Activated T-cell treated with anti-CD3 and anti-CD28 coated beads, Interleukin-2, amount 50 U/mL, for 48 hours (primary cell): ENCODE results near the gene PLD1.
"Not testable (repeated sequence)": the region's sequence is repeated elsewhere in the genome, so short reads cannot be mapped to it uniquely, and the experiment has no call there.

ENCODE experiments used
- DNase-seq, 2 experiments: peaks; one replicate each; pipeline ENCODE4 v3.0.0-alpha.2; 2020

PLD1 gene

DNA sequence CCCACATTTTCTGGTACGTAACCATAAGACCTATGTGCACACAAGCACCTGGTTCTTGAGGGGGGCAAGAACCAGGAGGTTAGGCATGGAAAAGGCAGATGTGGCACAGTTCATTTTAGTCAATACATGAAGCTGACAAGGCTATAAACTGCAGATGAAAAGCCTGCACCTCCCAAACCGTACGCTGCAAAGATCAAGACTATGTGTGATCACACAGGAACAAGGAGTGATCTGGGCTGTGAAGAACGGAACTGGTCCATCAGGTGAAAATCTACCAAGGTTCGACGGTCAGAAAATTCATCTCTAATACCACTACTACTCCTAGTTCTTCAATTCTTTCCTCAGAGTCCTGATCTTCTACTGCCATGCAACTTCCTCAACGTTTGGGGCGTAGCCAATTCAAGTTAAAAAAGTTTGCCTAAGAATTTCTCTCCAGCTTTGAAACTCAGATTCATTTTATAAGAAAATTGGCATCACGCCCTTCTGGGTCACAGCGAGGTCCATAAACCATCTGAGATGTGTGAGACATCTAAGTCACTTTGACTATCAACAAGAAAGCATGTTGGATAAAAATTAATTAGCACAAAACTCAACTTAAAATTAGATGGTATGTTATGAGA, 41.9 kb downstream of the PLD1 start:
- no peak for DNase-seq

DNA sequence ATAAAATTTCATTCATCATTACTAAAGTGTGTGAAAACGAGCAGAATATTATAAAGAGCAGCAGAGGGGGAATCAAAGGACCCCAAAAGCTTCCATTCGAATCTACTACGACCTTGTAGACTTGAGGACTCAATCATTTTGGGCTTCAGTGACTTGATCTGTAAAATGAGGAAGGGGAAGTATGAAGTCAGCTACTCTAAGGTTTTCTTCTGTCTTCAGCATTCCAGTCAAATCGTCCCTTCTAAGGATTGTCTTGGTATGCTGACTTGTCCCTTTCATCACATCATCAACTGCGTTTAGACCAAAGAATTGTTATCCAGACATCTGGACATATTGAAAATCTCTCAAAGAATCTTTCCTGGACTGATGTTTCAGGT, 44.8 kb downstream of the PLD1 start:
- no peak for DNase-seq

DNA sequence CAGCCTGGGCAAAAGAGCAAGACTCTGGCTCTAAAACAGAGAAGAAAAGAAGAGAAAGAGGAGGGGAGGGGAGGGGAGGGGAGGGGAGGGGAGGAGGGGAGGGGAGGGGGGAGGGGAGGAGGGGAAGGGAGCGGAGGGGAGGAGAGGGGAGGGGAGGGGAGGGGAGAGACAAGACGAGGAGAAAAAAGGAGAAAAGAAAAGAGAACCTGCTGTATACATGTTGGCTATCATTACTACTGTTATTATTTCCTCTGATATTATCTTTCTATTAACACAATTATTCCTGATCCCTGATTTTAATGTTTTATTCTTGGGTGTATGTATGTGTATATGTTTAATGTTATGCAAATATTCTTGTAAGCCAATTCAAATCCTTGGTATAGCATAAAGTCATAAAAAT, 46.9 kb downstream of the PLD1 start:
- DNase-seq, result no peak

DNA sequence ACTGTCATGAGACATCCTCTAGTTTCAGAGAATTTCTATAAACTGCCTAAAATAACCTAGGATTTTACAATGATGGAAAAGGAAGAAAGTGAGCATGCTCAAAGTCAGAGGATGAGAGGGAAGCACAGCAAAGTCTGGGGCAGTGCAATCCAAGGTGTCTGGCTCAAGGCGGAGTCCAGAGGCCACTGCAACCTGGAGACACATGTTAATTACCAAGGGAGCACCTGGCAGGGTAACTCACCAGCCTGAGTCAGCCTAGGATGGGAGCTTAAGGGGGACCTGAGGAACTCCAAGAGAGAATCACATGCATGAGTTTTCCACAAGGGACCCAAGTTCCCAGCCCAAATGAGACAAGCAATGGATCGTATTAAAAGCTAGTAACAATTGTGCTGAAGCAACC, 49.8 kb downstream of the PLD1 start:
- no peak for DNase-seq

DNA sequence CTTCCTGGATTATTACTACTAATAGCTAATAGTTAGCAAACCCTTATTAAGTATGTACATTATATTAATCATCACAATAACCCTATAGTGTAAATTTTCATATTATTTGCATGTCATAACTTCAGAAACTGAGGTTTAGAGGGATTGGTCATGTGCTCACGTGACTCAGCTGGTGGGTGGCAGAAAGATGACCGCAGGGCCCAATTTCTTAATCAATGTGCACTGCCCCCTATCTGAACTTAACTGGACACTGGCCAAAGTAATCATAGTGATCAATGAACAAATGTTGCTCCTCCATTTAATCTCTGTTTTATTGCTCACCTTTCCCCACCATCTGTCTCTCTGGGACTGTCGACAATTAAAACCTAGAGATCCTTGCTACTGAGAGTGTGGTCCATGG, 52.2 kb downstream of the PLD1 start:
- DNase-seq, result no peak

- DNase-seq, result no peak
These were observed 52.8 kb downstream of the PLD1 start for GRCh38 chr3:171757361-171758034.

DNA sequence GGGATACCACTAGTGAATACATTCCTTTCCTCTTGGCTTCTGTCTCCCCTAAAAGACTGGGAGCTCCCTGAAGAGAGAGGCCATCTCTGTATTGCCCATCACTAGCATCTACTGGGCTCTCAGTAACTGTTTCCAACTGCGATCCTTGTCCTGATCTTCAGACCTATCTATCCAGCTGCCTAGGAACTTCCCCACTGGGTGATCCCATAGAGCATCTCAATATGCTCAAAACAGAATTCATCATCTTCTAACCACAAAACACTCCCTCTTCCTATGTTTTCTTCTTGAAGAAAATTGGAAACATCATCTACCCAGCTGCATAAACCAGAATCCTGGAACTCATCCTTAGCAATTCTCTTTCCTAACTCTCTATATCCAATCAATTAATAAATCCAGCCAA, 54.6 kb downstream of the PLD1 start:
- no peak for DNase-seq

- DNase-seq, result no peak
These were observed 55.2 kb downstream of the PLD1 start for GRCh38 chr3:171755015-171755589.

DNA sequence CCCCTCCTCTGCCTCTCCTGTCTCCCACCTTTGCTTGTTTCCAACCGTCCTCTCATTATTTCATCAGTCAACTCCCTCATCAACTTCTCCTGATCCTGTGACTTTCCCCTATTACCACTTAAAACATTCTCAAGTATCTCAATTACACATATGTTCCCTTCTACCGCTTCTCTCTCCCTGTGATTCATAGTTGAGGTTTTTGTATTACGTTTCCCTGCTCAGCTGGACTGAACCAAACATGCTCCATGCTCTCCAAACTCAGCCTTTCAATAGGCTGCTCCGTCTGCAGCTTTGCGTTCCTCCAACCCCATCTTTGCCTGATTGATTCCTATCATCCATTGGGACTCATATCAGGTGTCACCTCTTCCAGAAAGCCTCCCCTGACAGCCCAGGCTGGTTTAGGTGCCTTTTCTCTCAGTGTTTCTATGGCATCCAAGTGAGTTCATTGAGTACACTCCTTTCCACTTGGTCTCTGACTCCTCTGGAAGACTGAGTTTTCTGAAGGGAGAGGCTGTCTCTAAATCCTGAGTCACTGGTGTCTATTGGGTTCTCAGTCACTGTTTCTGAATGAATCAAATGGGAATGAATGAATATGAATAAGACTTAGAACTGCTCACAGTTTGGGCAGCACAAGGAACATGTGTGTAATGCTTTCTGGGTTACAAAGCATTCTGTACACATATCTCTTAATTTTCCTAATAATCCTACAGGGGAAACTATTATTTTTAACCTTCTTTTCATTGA, 56.4 kb downstream of the PLD1 start:
- DNase-seq, result peak; percentile 36 to 43

GRCh38 chr3:171753025-171753472, 57.2 kb downstream of the PLD1 start:
- DNase-seq, result no peak

DNA sequence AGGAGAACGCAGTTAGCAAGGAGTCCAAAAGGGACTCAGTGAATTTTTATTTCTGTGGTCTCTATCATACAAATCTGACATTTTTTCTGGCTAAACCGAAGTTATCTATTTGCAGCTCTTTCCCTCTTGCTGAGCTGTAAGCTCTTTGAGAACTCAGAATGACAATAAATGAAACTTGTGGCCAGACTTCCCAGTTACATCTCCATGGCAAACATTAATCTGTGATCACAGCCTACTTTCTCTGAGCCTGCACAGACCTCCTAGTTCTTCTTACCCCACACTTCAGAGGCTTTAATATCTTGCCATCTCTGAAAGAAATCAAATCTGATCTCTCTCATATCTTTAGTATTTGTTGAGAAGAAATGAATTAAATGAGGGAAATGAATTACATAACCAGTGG, 58.0 kb downstream of the PLD1 start:
- DNase-seq, result no peak

GRCh38 chr3:171749124-171749523, 61.2 kb downstream of the PLD1 start:
- no peak for DNase-seq

GRCh38 chr3:171748064-171748924, 62.0 kb downstream of the PLD1 start:
- DNase-seq, result no peak

- no peak for DNase-seq
These were observed 62.9 kb downstream of the PLD1 start for GRCh38 chr3:171747223-171747920.

- DNase-seq, result not testable (repeated sequence)
These were observed 63.7 kb downstream of the PLD1 start for GRCh38 chr3:171746320-171747222.

- DNase-seq, result no peak
These were observed 64.5 kb downstream of the PLD1 start for GRCh38 chr3:171745577-171746319.

GRCh38 chr3:171744158-171744741, 66.0 kb downstream of the PLD1 start:
- DNase-seq, result no peak

GRCh38 chr3:171743327-171744157, 66.7 kb downstream of the PLD1 start:
- DNase-seq, result no peak

DNA sequence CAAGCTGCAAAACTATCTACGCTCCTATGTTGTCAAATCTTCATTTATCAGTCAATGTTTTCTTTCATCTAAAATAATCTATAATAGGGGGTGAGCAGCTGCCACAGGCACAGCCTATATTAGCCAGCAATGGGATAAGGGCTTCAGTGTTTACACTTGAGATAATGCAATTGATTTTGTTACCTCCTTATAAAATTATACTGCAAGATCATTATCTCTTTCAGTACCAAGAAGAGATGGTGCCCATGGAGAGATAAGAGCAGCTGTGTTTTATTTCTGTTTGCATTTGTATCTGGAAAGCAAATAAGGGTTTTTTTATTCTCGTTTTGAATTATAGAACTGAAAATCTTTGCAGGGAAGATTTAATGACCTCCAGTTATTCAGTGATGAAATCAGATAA, 68.9 kb downstream of the PLD1 start:
- DNase-seq, result no peak
